Sigmoid colon (tissue), 4 donors: ENCODE data around the gene KRT83.

Source experiments
- CTCF ChIP-seq, 4 experiments: fragments of 450-650 bp in 3 of 4; fragments of 200-600 bp in 1 of 4; IDR thresholded peaks; one replicate each; pipeline ENCODE4 v1.5.1; 2016 to 2019; ENCODE audit warnings: antibody characterized with exemption in 4 of 4, mild to moderate bottlenecking in 3 of 4, moderate library complexity in 2 of 4
- EP300 ChIP-seq, 4 donors: sonication (generic); formaldehyde crosslinking; IDR thresholded peaks; one replicate each; pipeline ENCODE4 v1.6.1; 2017; ENCODE audit warnings: antibody characterized with exemption in 4 of 4
- POLR2A ChIP-seq, 2 donors: fragments of 450-650 bp; IDR thresholded peaks; one replicate each; pipeline ENCODE4 v1.6.1; 2016; ENCODE audit warnings: antibody characterized with exemption in 2 of 2, mild to moderate bottlenecking in 2 of 2, moderate library complexity in 2 of 2

- TF ChIP-seq CTCF (IDR thresholded peaks at IDR 0.05), result no peak
- no peak for TF ChIP-seq EP300 (IDR thresholded peaks at IDR 0.05)
- TF ChIP-seq POLR2A (IDR thresholded peaks at IDR 0.05), result no peak
These were observed 7.7 kb downstream of the KRT83 start for GRCh38 chr12:52313461-52313860.
